Erythroblast (primary cell): ENCODE data around the gene LSM10.

Experiments used
- DNase-seq, 2 experiments: peaks; one replicate each; lab custom pipeline; 2025; lab: John Stamatoyannopoulos, UW
- GATA1 ChIP-seq: IDR thresholded peaks from 2 replicates; pipeline ENCODE4 v1.6.1; 2011; ENCODE audit warnings: low read depth, mild to moderate bottlenecking, control low read depth, low read length, moderate library complexity
- POLR2A ChIP-seq: IDR thresholded peaks from 2 replicates; pipeline ENCODE4 v1.6.1; 2011; ENCODE audit warnings: mild to moderate bottlenecking, low read length

Gene LSM10

DNA sequence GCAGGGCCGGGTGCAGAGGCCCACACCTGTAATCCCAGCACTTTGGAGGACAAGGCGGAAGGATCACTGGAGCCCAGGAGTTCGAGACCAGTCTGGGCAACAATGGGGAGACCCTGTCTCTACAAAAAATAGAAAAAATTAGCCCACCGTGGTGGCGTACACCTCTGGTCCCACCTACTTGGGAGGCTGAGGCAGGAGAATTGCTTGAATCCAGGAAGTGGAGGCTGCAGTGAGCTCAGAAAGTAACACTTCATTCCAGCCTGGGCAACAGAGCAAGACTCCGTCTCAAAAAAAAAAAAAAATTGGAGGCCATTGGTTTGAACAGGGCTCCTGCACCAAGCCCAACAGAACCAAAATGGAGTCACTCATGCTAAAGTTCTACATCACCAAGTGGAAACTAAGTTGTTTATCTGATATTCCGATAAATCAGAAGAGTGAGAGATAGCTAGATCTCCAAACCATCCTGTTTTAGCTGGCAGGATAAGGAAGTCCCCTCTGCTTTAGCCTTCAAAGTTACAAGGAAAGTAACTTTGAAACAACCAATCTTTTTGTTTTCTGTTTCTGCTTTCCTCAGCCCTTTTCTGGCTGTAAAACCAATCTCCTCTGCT, 766 bp upstream of the LSM10 start:
- DNase-seq = no peak
- no peak for TF ChIP-seq GATA1
- TF ChIP-seq POLR2A = no peak

DNA sequence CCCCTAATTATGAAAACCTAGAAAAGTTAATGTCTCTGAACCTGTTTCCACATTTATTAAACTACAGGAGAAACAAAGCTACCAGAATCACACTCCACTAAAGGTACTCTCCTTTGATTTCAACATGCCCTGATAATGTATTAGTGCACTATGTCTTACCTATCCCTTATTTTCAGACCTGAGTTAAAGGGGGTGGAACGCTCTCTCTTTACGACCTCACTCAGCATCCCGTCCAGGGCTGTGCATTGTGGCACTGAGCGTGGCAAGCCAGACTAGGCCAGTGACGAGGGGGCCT, 678 bp downstream of the LSM10 start:
- DNase-seq = no peak
- no peak for TF ChIP-seq POLR2A
- no peak for TF ChIP-seq GATA1

DNA sequence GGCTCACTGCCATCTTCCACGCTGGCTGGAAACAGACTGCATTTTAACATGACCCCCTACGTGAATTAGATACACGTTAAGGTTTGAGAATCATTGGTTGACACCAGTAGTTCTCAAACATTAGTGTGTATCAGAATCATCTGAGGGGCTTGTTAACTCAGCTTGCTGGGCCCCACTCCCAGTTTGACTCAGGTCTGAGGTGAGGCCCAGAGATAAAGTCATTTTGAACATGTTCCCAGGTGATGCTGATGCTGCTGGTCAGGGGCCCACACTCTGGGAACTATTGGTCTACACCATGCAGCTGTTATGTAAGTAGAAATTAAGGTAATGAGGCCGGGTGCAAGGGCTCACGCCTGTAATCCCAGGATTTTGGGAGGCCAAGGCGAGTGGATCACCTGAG, 1.3 kb downstream of the LSM10 start:
- DNase-seq = no peak
- TF ChIP-seq POLR2A (no peak), GATA1 (no peak)

DNA sequence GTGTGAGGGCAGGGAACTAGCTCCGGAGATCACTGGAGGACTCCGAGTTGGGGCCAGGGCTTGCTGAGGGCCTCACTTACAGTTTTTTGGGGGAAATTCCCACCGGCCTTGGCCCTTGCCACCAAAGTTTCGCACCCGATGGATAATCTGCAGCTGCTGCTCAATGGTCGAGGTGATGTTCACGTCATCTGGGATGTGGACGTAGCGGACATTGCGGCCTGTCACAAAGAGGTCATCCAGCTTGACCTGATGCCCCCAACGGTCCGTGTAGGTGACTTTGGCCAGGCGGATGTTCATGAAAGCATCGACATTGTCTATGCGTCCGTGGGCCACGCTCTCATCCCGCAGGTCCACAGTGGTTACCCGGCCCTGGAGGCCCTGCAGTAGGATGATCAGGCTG, 4.0 kb downstream of the LSM10 start:
- DNase-seq = no peak
- TF ChIP-seq POLR2A = no peak
- TF ChIP-seq GATA1 = no peak

DNA sequence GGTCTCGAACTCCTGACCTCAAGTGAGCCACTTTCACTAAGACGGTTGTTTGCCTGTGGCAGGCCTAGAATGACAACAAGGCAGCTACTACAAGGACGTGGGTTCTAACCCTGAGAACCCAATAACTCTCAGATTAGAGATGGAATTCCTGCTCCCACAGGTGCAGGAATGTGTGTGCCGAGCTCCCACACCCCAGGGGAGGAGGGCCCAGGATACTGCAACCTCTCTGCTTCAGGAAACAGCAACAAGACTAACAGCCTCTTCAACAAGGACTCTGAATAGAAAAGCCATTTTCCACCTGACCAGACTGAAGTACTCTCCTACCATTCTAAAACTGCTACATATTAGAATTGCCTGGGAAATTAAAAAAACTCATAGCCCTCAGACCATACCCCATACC, 4.9 kb downstream of the LSM10 start:
- no peak for DNase-seq
- TF ChIP-seq GATA1 (no peak), POLR2A (no peak)

DNA sequence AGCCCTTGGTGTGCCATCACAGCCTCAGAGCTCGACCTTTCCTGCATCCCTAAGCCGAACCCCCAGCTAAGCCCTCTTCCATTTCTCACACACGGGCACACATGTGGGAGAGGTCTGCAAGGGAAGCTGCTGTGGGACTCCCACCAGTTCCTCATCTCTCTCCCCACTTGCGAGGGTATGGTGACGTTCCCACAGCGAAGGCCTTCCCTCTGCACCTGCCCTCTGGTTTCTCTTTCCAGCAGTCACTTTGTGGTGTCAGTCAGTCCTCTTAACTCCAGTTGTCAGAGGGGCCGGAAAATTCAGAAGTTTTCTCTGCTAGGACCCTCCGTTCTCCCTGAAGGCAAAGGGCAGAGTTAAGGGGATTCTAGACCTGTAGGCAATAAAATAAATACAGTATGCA, 6.4 kb downstream of the LSM10 start:
- no peak for DNase-seq
- TF ChIP-seq POLR2A (no peak), GATA1 (no peak)

DNA sequence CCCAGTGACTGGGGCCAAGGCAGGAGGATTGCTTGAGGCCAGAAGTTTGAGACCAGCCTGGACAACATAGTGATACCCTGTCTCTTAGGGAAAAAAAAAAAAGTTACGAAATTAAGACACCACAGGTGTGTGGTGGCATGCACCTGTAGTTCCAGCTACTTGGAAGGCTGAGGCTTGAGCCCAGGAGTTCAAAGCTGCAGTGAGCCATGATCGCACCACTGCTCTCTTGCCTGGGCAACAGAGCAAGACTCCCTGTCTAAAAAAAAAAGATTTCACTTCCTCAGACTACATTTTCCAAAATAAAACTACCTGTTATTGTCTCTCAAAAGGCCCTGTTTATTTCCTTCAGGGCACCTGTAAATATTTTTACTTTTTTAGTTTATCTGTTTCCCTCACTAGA, 7.3 kb downstream of the LSM10 start:
- TF ChIP-seq POLR2A = no peak
- no peak for TF ChIP-seq GATA1
- no peak for DNase-seq

DNA sequence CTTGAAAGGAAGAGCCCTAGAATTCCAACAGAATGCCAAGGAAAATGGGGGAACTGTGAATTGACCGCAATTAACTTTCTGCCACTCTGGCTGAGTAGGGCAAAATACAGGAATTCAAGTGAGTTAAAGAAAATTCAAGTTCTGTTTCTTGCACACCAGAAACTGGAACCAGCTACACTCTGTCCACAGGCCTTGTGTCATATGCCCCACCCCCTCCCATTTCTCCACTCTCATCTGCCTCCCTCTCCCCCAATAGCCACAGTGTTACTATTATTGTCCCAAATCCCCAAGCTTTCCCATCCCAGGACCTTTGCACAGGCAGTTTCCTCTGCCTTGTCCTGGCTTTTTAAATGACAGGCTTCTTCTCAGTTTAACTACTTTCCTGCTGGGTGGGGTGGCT, 7.7 kb downstream of the LSM10 start:
- DNase-seq = no peak
- TF ChIP-seq POLR2A (no peak), GATA1 (no peak)

DNA sequence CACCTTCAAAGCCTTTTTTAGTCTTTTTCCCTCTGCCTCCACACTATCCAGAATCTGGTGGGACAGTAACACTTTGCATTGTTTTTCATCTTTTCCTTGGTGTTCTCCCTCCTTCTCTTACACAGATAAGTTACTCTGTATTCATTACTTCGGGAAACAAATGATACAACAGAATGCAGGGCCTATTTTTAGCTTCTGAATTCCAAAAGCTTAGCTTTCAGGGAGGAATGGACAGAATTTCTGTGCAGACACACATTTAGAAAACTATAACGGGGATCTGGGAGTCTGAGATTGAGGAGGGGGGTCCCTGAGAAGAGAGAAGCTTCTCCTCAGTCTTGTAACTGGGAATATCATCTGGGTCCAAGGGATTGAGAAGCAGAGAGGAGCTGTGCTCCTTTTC, 8.4 kb downstream of the LSM10 start:
- no peak for TF ChIP-seq GATA1
- no peak for TF ChIP-seq POLR2A
- DNase-seq = no peak

DNA sequence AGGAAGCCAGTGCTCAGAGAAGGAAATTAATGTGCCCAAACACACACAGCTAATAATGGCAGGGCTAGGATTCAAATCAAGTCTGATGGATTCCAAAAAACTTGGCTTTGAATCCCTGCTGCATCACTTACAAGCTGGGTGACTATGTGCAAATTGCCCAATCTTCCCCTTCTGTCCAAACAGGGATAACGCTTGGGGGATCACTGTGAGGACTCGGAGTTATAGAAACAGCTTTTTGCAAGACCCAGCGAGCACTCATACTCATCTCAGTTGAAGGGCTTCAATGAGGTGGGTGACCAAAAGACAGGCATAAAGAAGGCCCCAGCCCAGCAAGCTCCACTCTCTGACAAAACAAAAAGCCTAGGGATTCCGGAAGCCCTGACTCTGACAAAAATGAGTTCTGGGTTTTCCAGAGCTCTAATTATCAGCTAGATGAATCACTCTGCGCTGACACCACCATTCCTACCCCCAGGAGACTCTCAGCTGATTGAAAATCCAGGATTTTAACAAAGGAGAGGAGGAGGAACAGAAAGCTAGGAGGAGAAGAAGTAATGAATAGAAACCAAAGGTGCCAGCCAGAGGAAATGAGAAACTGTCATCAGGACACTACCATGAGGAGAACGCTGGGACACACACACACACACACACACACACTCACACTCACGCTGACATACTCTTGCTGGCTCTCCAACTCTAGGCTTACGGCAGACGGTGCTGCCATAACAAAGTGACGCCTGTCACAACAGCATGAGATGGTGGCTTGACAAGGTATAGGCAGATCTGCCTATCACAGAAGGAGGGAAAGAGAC, 10.4 kb downstream of the LSM10 start:
- peak in 1 of 2 experiments; percentile 78 for DNase-seq
- TF ChIP-seq GATA1 = no peak
- no peak for TF ChIP-seq POLR2A

DNA sequence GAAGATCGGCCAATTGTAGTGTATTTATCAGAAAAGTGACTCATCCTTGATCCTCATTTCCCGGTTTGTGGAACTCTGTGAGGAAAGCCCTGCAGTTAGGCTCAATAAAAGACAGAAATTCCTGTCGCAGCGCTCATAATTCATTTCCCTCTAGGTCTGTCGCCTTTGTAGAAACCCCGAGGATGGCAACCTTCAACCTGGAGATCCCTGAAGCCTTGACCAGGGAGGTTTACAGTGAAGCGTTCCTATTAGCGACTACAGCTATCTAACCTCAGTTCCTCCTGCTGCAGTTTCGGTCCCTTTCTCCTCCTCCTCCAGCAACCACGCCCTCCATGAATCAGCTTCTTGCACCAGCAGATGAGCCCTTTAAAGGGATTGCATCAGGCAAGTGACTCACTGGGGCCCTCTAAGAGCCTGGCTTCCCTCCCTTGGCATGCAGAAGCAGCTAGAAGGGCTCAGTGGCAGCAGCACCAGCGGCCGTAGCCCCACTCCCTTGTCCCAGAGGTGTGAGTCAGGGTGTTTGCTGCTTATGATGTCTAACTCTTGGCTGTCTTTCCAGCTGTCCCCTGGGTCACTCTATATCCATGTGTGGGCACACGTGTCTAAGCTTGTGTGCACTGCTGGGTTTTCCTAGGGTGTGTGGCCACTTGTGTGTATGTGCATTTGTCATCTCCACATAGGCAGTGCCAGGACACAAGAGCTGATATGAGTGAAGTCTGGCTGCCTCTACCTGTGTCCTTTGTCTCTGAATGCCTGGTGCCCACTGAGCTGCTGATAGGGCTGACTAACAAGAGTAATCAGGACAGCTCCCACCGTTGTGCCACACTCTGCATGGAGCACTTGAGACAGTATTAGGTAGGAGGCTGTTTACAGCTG, 11.2 kb downstream of the LSM10 start:
- TF ChIP-seq POLR2A (peak; percentile 100), GATA1 (no peak)
- peak; percentile 99 for DNase-seq

DNA sequence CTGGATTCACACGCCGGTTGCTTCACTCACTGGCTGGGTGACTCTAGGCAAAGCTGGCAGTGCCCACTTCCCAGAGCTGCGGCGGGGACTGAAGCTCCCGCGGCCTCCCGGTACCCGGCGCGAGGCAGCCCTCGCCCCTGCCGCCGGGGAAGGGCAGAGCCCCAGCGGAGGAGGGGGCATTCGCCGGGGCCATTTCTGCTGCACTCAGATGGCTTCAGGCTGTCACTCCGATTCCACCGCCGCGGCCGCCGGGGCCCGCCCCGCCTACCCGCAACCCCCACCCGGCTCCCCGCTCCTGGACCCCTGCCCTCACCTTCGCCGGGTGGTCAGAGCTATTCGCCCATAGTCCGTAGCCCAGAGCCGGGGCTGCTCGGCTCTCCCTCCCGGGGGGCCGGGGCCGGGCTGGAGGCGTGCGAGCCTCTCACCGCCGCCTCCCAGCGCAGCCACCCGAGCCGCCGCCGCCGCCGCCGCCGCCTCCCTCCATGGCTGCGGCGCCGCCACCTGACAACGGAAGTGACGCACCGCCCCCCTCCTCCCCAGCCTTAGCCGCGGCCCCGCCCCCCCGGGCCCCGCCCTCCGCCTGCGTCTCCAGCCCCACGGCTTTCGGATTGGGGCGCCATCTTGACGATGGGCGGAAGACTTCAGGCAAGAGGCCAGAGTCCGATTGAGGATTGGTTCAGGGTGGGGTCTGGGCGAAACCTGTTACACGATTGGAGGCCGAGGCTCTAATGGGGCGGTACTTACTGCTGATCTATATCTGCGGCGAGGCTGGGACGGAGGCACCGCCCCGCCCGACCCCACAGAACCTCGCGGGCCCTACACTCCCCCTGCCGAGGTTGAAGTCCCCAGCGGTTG, 12.1 kb downstream of the LSM10 start, which contains the start of gene STK40:
TSS of gene STK40 (minus strand) at position 515 of the 855 bp plus-strand sequence. CDS start 24,592 bp downstream, outside the sequence.
- DNase-seq = peak; percentile 100
- TF ChIP-seq GATA1 = peak; percentile 76
- TF ChIP-seq POLR2A = no peak
